Breast epithelium (tissue), 4 donors: ENCODE results near the gene BNC2. TPM values are rescaled to one million over a fixed set of nuclear protein-coding genes. Genes with fewer than 3 reads are reported as not detected.

Experiments
- DNase-seq, 2 donors: peaks; one replicate each; pipeline ENCODE4 v3.0.0-alpha.2; 2019; ENCODE audit warnings: low spot score in 2 of 2
- H3K27ac ChIP-seq, 2 donors: fragments of 200-600 bp; sonication (generic) in 1 of 2; one replicate each; pipeline ENCODE4 v1.5.1; 2016 to 2019; ENCODE audit warnings: mild to moderate bottlenecking in 1 of 2
- H3K27me3 ChIP-seq, 2 donors: fragments of 200-600 bp; sonication (generic) in 1 of 2; one replicate each; pipeline versions ENCODE4 v1.5.1 to v1.6.0; 2017 to 2019; ENCODE audit warnings: control low read depth in 1 of 2, mild to moderate bottlenecking in 1 of 2
- H3K36me3 ChIP-seq: fragments of 200-600 bp; one replicate; pipeline ENCODE4 v1.5.1; 2019
- H3K4me1 ChIP-seq, 2 donors: fragments of 200-600 bp; sonication (generic); one replicate each; pipeline ENCODE4 v1.5.1; 2016 to 2019; ENCODE audit warnings: control low read depth in 1 of 2
- H3K4me3 ChIP-seq, 3 donors: fragments of 200-600 bp; sonication (generic); 1 replicate in 2 of 3; 2 replicates in 1 of 3; pipeline ENCODE4 v1.5.1; 2016 to 2019; ENCODE audit warnings: mild to moderate bottlenecking in 3 of 3, moderate library complexity in 2 of 3
- H3K9me3 ChIP-seq, 2 donors: fragments of 200-600 bp; sonication (generic) in 1 of 2; one replicate each; pipeline ENCODE4 v1.5.1; 2016 to 2019; ENCODE audit warnings: control low read depth in 1 of 2
- CTCF ChIP-seq, 3 donors: fragments of 450-650 bp; IDR thresholded peaks; one replicate each; pipeline ENCODE4 v1.5.1; 2016 to 2017; ENCODE audit warnings: antibody characterized with exemption in 3 of 3, mild to moderate bottlenecking in 3 of 3, moderate library complexity in 3 of 3
- POLR2A ChIP-seq: fragments of 450-650 bp; IDR thresholded peaks from one replicate; pipeline ENCODE4 v1.6.1; 2016; ENCODE audit warnings: antibody characterized with exemption, mild to moderate bottlenecking, moderate library complexity
- POLR2AphosphoS5 ChIP-seq, 3 donors: sonication (generic); formaldehyde crosslinking; IDR thresholded peaks; one replicate each; pipeline ENCODE4 v1.6.1; 2017; ENCODE audit warnings: antibody characterized with exemption in 3 of 3
- intact Hi-C: fragments of 100-400 bp; cut with DNase I; formaldehyde crosslinking; loops from one replicate; pipeline ENCODE4 v1.15.1; 2023; ENCODE audit warnings: low total_unique reads
- total RNA-seq, 3 donors: library from RNA; depleted of rRNA; stranded (reverse); fragments of >200 nt; gene quantifications; one replicate each; pipeline ENCODE4 v1.1.0, GENCODE V29; 2016

BNC2 gene
- total RNA-seq, 3 donors from 2014 or later = 15.8 to 21.1 (median 17.0) TPM

- TF ChIP-seq POLR2A = no peak
- TF ChIP-seq POLR2AphosphoS5 (IDR thresholded peaks at IDR 0.05) = no peak
- TF ChIP-seq CTCF (IDR thresholded peaks at IDR 0.05) = no peak
- intact Hi-C loops = no loop called here
Measured at GRCh38 chr9:16821344-16821743, 49.1 kb downstream of the BNC2 start.

GRCh38 chr9:16817514-16817913 lies 53.0 kb downstream of the BNC2 start:
- Histone ChIP-seq H3K27ac (no peak overlapping the region), H3K36me3 (no peaks in the 10 kb centered on the region), H3K4me3 (no peak overlapping the region), H3K4me1 (no peaks in the 10 kb centered on the region), H3K9me3 (no peaks in the 10 kb centered on the region), H3K27me3 (no peaks in the 10 kb centered on the region)
- intact Hi-C loops = no loop called here
- TF ChIP-seq POLR2A (no peak), CTCF (IDR thresholded peaks at IDR 0.05) (no peak), POLR2AphosphoS5 (IDR thresholded peaks at IDR 0.05) (no peak)
- DNase-seq = no peak

More at GRCh38 chr9:16821344-16821743, 49.1 kb downstream of the BNC2 start:
- no peaks in the 10 kb centered on the region for H3K4me1 ChIP-seq
- no peaks in the 10 kb centered on the region for H3K36me3 ChIP-seq
- H3K9me3 ChIP-seq = no peaks in the 10 kb centered on the region
- H3K27me3 ChIP-seq = no peaks in the 10 kb centered on the region
- no peak for DNase-seq
- no peak overlapping the region for H3K4me3 ChIP-seq
- no peak overlapping the region for H3K27ac ChIP-seq

DNA sequence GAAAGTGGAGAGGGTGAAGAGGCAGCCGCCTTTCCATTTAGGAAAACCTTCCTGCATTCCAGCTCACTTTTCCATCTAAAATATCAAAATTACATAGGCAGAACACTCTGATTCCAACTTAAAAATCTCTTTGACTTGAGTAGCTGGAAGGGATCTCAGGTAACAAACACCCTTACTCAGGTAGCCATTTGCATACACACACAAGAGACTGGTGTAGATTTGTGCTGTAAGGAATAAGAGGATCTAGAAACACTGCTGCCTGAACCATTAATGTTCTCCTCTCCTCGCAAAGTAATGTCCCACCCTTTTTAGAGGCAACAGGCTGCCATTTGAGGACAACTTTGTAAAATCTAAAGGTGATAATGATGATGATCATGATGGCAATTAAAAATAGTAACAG lies 53.5 kb downstream of the BNC2 start:
- TF ChIP-seq POLR2AphosphoS5 (IDR thresholded peaks at IDR 0.05) (no peak), POLR2A (no peak), CTCF (IDR thresholded peaks at IDR 0.05) (no peak)
- H3K4me1 ChIP-seq = no peaks in the 10 kb centered on the region
- DNase-seq = no peak
- H3K9me3 ChIP-seq = no peaks in the 10 kb centered on the region
- intact Hi-C loops = no loop called here
- no peaks in the 10 kb centered on the region for H3K36me3 ChIP-seq
- H3K27me3 ChIP-seq = no peaks in the 10 kb centered on the region
- H3K4me3 ChIP-seq = no peak overlapping the region
- H3K27ac ChIP-seq = no peak overlapping the region

DNA sequence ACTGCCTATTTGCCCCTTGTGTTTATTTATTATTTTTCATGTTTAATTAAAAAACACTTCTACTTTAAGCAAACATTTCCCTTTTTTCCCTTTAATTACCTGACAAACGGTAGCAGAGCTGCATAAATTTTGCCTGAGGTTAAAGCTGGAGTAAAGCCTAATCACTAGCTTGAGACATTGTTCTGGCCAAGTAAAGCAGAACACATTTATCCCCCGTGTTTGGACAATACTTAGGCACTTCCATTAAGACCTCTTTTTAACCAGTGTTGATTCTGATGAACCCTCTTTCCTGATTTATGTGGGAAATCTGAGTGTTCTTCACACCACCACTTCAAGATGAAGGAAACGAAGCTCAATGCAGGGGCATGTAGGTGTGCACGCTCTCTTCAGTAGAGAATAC lies 54.5 kb downstream of the BNC2 start:
- Histone ChIP-seq H3K4me1 (no peaks in the 10 kb centered on the region), H3K4me3 (no peak overlapping the region), H3K27ac (no peak overlapping the region), H3K9me3 (no peaks in the 10 kb centered on the region), H3K27me3 (no peaks in the 10 kb centered on the region), H3K36me3 (no peaks in the 10 kb centered on the region)
- no peak for DNase-seq
- intact Hi-C loops = no loop called here
- TF ChIP-seq POLR2A (no peak), CTCF (IDR thresholded peaks at IDR 0.05) (no peak), POLR2AphosphoS5 (IDR thresholded peaks at IDR 0.05) (no peak)

DNA sequence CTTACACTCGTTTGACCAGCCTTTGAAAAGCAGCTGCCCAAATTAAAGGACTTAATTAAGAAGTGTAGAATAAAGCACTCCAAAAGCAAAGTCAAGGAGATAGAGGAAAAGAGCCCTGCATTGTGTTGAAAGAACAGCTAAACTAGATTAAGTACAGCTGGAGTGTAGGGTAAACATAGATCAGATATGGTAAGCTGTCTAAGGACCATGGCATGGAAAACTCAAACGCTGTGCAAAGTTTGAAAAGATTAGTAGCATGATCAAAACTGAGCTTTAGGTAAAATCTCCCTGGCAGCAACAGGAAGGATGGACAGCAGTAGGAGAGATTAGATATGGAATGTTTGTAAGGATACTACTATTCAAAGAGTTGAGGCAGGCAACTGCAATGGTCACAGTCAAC lies 55.4 kb downstream of the BNC2 start:
- Histone ChIP-seq H3K4me1 (no peaks in the 10 kb centered on the region), H3K4me3 (no peak overlapping the region), H3K9me3 (no peaks in the 10 kb centered on the region), H3K27ac (no peak overlapping the region), H3K27me3 (no peaks in the 10 kb centered on the region), H3K36me3 (no peaks in the 10 kb centered on the region)
- DNase-seq = no peak
- TF ChIP-seq CTCF (IDR thresholded peaks at IDR 0.05) = no peak
- TF ChIP-seq POLR2AphosphoS5 (IDR thresholded peaks at IDR 0.05) = no peak
- no peak for TF ChIP-seq POLR2A
- intact Hi-C loops = no loop called here
